K562 (cell line): Measurements from ENCODE around the gene AGR2. TPM values are rescaled to one million over a fixed set of nuclear protein-coding genes. Genes with fewer than 3 reads are reported as not detected.

Experiments used
- CREB3L1 ChIP-seq: fragments of 450-650 bp; IDR thresholded peaks from 2 replicates; pipeline ENCODE4 v1.6.1; 2014; ENCODE audit warnings: low read depth, mild to moderate bottlenecking, moderate library complexity, borderline replicate concordance
- DEAF1 ChIP-seq: fragments of 450-650 bp; formaldehyde crosslinking; IDR thresholded peaks from 2 replicates; pipeline ENCODE4 v1.4.0; 2020; ENCODE audit warnings: mild to moderate bottlenecking, moderate library complexity
- FUS ChIP-seq: fragments of 200-400 bp; formaldehyde crosslinking; optimal IDR thresholded peaks from 2 replicates; pipeline ENCODE3; 2017; ENCODE audit warnings: low read depth, low read length
- MTA1 ChIP-seq: fragments of 450-650 bp; IDR thresholded peaks from 2 replicates; pipeline ENCODE4 v1.6.1; 2017; ENCODE audit warnings: borderline replicate concordance
- PATZ1 ChIP-seq: fragments of 250-450 bp; sonication (Bioruptor Pico); IDR thresholded peaks from 2 replicates; pipeline ENCODE4 v1.5.0; 2020; ENCODE audit warnings: mild to moderate bottlenecking, borderline replicate concordance
- POLR3G ChIP-seq: IDR thresholded peaks from 2 replicates; pipeline ENCODE4 v1.6.1; 2011; ENCODE audit not compliant: insufficient read length, insufficient replicate concordance; ENCODE audit errors: extremely low read depth
- TEAD2 ChIP-seq: fragments of 450-650 bp; IDR thresholded peaks from 2 replicates; pipeline ENCODE4 v1.6.1; 2016; ENCODE audit warnings: missing genetic modification characterization, control low read depth, missing compliant biosample characterization
- ZNF232 ChIP-seq: sonication (generic); formaldehyde crosslinking; IDR thresholded peaks from 2 replicates; pipeline ENCODE4 v1.8.0; 2022; ENCODE audit warnings: mild to moderate bottlenecking, missing genetic modification reagents
- ZNF24 ChIP-seq: fragments of 450-650 bp; IDR thresholded peaks from 2 replicates; pipeline ENCODE4 v1.6.1; 2016
- ZNF407 ChIP-seq: fragments of 450-650 bp; IDR thresholded peaks from 2 replicates; pipeline ENCODE4 v1.6.1; 2016; ENCODE audit warnings: low read depth
- polyA plus RNA-seq, 8 experiments: library from polyadenylated mRNA; depleted of rRNA in 4 of 8; stranded (reverse) in 5 of 8; unstranded in 3 of 8; fragments of >200 nt; fragmentation: Nextera tagmentation in 2 of 8; fragmentation: Illumina TruSeq in 1 of 8; extraction: Ambion mirVana in 2 of 8; extraction: Trizol in 1 of 8; gene quantifications; 2 replicates each; pipeline versions ENCODE4 v1.2.1 to v1.2.3, GENCODE V29; 2011 to 2014; ENCODE audit warnings: inconsistent platforms in 1 of 8, missing spikeins in 1 of 8
- total RNA-seq, 7 experiments: library from RNA; depleted of rRNA in 6 of 7; stranded (reverse); fragments of >200 nt in 6 of 7; fragmentation: Illumina TruSeq in 2 of 7; extraction: Trizol in 2 of 7; gene quantifications; 2 replicates each; pipeline versions ENCODE4 v1.2.1 to v1.2.3, GENCODE V29; 2011 to 2021; ENCODE audit warnings: low replicate concordance in 1 of 7

Gene AGR2
- total and polyA plus RNA-seq, 9 of the 15 experiments (the other 6 are each of a cell fraction or from before 2014, with no cell fraction given): 0.66 TPM; not detected in 8

- no peak for TF ChIP-seq ZNF407
- no peak for TF ChIP-seq CREB3L1
- TF ChIP-seq DEAF1 (CRISPR knock-in tag): no peak
- no peak for TF ChIP-seq ZNF24
- no peak for TF ChIP-seq POLR3G
- no peak for TF ChIP-seq MTA1
- TF ChIP-seq PATZ1 (CRISPR knock-in tag): no peak
- TF ChIP-seq FUS: no peak
- TF ChIP-seq TEAD2 (tag): no peak
- TF ChIP-seq ZNF232 (CRISPR knock-in tag): no peak
- TF ChIP-seq, all 486 proteins: peak for 0
Observed at GRCh38 chr7:16851829-16852228, 47.0 kb upstream of the AGR2 start (continued).
